HuH-7 (cell line): ENCODE measurements around the gene BCAP31.

Experiments
- DNase-seq: peaks from one replicate; pipeline ENCODE4 v3.0.0; 2011; ENCODE audit warnings: low spot score

Gene BCAP31

DNA sequence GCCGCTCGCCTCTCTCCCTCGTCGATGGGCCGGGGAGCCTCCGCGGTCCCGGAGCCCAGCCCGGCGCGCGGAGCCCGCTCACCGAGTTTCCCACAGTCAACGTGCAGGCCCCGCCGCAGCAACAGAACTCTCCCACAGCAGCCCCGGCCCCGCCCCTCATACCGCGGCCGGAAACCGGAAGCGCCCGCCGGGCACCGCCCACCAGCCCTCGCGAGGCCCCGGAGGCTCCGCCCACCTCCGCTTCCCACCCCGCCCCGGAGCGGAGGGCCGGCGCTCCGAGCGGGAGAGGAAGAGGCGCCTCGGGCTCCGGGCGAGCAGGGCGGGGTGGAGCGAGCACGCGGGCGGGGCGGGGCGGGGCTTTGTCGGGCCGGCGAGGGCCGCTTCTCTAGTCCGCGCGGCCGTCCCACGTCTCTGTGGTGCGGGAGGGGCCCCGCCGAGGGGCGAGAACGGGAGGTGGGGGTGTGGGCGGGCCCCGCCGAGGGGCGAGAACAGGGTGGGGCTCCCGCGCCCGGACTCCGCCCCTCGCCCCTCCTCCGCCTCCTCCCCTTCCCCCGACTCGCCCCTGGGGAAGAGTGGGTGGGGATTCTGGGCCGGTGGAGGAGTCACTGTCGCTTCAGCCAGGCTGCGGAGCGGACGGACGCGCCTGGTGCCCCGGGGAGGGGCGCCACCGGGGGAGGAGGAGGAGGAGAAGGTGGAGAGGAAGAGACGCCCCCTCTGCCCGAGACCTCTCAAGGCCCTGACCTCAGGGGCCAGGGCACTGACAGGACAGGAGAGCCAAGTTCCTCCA lies at the start of gene BCAP31, which contains the start of gene ABCD1:
Gene BCAP31 (minus strand): TSS at position 136 of the 787 bp plus-strand sequence. CDS start 1,143 bp downstream, outside the sequence.
Gene ABCD1 (plus strand): TSS at position 605 of the 787 bp plus-strand sequence. CDS start 411 bp downstream, outside the sequence.
- peak; percentile 94 for DNase-seq

DNA sequence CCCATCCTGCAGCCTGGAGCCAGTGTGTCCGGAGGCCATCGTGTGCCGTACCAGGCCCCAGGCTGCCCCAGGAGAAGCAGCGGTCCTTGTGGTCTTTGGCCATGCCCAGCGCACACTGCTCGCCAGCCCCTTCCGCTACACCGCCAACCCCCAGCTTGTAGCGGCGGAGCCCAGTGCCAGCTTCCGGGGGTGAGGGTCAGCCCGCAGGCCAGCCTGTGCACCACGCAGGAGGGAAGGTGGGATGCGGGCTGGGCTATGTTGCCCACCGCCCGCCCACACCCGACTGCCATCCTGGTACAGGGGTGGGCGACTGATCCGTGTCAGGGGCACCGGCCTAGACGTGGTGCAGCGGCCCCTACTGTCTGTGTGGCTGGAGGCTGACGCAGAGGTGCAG lies 49.0 kb upstream of the BCAP31 start:
- DNase-seq = no peak

DNA sequence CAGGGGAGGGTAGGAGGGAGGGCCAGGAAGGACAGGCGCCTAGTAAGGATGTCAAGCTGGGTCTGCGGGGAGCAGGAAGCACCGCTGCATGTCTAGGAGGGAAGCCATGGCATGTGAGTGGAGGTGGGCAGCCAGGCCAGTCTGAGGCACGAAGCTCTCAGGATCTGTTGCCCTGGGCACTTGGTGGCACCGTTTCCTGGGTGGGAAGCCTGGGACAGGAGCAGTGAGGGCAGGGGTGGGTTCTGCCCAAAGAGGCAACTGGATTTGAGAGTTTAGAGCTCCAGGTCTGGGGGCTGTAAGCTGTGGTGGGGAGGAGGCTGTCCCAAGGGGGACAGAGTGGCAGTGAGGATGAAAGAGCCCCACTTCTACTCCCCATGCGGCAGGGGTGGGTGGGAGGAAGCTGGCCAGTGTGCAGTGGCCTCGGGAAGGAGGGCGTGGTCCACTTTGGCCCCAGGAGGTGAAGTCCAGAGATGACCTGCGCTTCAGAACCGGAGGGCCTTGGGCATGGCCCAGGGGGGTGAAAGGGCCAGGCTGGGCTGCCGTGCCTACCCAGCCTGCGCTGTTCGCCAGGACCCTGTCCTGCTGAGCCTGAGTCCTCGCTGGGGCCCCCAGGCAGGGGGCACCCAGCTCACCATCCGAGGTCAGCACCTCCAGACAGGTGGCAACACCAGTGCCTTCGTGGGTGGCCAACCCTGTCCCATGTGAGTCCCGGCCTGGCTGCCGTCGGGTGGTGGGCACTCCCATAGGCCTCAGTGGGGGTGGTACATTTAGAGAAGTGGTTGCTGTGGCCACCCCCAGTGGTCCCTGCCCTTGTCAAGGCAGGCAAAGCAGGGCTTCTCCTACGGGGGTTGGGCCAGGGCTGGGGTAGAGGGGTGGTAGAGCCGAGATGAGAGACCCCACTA lies 48.4 kb upstream of the BCAP31 start:
- no peak for DNase-seq

DNA sequence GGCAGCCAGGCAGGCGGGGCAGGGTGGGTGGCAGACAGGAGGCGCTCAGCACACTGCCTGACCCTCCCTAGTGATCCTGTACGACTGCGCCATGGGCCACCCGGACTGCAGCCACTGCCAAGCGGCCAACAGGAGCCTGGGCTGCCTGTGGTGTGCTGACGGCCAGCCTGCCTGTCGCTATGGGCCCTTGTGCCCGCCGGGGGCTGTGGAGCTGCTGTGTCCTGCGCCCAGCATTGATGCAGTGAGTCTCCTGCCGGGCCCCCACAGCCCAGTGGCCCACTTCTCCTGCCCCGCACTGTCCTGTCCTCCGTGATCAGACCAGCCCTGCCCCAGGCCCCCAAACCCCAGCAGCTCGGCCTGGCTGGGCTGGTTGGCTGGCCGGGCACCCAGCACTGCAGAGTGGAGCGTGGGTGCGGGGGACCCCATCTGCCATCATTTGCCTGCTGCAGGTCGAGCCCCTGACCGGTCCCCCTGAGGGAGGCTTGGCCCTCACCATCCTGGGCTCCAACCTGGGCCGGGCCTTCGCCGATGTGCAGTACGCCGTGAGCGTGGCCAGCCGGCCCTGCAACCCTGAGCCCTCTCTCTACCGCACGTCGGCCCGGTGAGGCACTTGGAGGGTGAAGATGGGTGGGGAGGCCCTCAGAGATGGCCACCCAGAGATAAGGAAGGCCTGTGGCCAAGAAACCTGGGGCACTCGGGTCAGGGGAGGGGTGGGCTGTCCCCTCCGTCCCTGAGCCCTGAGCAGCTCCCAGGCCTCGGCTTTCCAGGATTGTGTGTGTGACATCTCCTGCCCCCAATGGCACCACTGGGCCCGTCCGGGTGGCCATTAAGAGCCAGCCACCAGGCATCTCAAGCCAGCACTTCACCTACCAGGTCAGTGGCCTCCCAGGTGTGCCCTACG lies 47.5 kb upstream of the BCAP31 start:
- DNase-seq = no peak

DNA sequence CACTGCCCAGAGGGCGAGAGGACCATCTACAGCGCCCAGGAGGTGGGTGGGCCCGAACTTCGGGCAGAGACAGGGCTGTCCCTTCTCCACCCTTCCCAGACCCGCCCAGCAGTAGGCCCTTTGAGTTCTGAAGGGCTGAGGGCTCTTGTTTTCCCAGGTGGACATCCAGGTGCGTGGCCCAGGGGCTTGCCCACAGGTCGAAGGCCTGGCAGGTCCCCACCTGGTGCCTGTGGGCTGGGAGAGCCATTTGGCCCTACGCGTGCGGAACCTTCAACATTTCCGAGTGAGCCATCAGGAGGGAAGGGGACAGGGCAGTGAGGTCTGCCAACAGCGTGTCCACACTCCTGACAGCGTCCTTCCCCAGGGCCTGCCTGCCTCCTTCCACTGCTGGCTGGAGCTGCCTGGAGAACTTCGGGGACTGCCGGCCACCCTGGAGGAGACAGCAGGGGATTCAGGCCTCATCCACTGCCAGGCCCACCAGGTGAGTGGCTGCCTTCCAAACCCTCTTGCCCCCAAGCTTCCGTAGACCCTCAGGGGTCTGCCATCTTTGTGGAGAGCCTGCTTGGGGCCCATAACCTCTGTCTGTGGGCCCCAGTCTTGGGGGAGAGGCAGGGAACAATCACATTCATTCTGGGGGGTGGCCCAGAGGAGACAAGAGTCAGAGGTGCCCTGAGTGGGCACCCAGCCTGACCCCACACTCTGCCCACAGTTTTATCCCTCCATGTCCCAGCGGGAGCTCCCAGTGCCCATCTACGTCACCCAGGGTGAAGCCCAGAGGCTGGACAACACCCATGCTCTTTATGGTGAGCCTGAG lies 46.6 kb upstream of the BCAP31 start:
- DNase-seq = no peak

DNA sequence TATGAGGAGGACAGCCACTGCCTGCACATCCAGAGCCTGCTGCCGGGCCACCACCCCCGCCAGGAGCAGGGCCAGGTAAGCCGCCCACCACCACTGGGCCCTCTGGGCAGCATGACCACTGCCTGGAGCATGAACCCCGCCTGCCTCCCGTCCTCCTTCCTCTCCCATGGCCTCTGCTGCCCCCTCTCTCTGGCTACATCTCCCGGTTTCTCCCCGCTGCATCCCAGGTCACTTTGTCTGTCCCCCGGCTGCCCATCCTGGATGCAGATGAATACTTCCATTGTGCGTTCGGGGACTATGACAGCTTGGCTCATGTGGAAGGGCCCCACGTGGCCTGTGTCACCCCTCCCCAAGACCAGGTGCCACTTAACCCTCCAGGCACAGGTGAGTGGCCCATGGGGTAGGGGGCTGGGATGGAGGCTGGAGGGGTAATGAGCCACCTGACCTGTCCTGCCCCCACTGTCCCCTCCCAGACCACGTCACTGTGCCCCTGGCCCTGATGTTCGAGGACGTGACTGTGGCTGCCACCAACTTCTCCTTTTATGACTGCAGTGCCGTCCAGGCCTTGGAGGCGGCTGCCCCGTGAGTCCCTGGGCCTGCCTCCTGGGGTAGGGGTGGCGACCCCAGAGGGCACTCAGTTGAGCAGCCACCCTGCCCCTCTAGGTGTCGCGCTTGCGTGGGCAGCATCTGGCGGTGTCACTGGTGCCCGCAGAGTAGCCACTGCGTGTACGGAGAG lies 45.8 kb upstream of the BCAP31 start:
- DNase-seq = no peak

DNA sequence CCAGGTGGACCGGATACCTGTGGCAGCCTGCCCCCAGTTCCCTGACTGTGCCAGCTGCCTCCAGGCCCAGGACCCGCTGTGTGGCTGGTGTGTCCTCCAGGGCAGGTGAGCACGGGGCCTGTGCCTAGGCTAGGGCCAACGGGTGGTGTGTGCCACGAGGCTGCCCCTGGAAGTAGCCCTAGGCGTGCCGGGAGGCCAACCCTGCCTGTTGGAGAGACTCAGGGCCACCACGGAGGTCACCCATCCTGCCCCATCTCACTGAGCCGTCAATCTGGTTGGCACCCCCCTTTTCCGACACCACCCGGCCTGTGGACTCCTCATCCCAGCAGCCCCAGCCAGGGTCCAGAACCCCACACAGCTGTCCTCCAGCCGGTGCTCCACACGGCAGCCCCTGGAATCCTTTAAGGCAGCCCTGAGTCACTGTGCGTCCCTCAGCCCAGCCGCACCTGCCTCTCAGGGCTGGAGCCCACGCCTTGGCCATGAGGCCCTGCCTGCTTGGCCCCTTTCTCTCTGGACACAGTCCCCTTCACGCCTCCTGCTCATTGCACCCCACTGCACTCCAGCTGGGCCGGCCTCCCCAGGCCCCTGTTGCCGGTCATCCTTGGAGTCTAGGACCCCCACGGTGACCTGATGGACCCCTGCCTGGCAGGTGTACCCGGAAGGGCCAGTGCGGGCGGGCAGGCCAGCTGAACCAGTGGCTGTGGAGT lies 45.1 kb upstream of the BCAP31 start:
- DNase-seq = no peak

DNA sequence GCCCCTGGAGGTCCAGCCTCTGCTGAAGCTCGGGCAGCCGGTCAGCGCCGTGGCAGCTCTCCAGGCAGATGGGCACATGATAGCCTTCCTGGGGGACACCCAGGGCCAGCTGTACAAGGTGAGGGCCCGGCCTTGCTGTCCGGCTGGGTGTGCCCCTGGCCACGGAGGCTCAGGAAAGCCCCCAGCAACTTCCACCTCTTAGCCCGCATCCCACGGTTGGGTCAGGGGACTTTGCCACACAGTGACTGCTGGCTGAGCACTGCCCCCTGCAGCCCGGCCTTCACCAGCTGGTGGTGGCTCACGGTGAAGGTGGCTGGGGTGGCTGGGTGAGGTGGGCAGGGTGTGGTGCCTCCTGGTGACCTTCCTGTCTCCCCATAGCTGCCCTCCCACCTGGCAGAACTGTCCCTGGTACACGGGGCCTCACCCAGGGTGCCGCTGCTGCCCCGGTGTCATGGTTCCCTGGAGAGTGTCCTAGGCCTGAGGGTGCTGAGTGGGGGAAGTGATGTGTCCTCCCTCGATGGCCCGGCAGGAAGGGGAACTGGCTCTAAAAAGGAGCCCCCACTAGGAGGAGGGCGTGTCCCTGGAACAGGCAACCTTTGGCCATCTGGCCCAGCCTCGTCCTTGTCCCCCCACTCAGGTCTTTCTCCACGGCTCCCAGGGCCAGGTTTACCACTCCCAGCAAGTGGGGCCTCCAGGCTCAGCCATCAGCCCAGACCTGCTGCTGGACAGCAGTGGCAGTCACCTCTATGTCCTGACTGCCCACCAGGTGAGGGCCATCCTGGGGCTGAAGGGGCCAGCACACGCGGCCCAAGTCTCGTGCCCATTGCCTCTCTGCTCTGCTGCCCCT lies 44.3 kb upstream of the BCAP31 start:
- DNase-seq = no peak

DNA sequence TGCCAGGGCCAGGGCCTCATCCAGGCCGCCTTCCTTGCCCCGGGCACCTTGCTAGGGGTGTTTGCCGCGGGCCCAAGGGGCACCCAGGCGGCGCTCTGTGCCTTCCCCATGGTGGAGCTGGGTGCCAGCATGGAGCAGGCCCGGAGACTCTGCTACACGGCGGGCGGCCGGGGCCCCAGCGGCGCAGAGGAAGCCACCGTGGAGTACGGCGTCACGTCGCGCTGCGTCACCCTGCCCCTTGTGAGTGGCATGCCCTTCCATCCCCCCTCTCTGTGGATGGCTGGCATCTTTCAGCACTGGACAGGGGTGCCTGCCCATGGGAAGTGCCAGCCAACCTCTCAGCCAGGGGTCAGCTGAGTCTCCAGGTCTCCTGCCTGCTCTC lies 43.5 kb upstream of the BCAP31 start:
- DNase-seq = no peak

DNA sequence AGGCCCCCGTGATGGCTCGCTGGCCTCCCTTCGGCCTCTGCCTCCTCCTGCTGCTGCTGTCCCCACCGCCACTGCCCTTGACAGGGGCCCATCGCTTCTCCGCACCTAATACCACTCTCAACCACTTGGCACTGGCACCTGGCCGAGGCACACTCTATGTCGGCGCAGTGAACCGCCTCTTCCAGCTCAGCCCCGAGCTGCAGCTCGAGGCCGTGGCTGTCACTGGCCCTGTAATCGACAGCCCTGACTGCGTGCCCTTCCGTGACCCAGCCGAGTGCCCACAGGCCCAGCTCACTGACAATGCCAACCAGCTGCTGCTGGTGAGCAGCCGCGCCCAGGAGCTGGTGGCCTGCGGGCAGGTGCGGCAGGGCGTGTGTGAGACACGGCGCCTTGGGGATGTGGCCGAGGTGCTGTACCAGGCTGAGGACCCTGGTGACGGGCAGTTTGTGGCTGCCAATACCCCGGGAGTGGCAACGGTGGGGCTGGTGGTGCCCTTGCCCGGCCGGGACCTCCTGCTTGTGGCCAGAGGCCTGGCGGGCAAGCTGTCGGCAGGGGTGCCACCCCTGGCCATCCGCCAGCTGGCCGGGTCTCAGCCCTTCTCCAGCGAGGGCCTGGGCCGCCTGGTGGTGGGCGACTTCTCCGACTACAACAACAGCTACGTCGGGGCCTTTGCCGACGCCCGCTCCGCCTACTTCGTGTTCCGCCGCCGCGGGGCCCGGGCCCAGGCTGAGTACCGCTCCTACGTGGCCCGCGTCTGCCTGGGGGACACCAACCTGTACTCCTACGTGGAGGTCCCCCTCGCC lies 42.9 kb upstream of the BCAP31 start:
- DNase-seq = no peak

DNA sequence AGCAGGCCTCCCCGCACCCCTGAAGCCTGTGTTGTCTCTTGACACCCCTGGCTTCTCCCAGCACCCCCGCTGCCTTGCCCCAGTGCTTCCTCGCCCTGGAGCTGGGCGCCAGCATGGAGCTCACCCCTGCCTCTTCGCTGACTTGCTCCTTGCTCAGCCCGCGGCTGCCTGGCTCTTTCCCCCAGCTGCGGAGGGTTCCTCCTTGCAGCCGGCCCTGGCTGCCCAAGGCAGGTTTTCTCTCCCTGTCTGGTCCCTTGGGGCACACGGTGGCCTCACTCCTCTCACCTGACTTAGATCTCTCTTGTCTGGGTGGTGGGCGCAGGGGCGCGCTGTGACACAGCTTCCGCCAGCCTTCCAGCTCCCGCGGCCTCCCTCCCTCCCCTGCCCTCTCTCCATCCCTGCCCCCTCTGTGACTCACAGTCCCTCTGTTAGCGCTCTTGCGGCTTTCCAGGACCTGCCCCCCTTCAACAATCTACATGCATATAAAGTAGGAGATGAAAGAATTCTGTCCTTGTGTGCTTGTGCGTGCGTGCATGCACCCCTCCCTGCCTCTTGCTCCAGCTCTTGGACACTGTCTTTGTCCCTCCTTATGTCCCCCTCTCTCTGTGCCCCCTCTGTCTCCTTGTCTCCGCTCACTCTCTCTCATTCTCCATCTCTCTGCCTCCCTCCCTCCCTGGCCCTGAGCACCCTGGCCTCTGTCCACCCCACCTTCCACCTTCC lies 42.1 kb upstream of the BCAP31 start:
- DNase-seq = peak; percentile 7

DNA sequence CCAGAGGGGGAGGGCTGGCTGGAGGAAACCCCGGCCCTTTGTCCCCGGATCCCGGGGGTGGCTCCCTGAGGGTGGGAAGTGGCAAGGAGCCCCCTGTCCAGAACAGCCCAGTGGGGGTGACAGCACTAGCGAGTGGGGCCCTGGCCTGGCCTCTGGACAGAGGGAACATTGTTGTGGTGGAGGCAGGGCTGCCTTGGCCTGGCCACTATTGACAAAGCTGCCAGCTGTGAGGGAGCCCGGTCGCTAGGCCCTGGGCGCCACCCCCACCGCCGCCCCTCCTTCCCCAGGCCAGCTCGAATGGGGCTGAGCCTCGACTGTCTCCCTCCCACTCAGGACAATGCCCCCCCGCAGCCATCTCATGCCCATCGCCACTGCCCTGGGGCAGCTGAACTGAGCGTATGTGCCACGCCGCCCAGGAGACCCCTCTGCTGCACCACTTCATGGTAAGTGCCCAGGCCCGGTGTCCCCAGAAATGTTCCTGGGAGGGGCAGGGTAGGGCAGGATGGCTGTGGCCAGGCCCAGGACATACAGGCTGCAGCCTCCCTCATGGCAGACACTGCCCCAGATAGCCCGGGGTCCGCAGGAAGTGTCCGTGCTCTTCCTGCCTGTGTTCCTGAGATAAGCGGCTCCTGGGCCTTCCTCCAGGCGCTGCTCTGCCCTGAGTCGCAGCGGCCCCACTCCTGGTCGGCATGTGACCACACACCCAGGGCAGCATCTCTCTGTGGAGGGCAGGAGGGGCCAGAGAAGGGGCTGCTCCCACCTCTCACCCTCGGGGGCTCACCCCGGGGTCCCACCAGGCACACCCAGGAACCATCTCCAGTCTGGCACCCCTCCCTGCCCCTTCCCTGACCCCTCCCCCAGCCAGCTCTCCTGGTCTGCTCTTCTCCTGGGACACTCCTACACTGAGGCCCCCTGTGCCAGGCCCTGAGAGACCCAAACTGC lies 41.2 kb upstream of the BCAP31 start:
- no peak for DNase-seq

DNA sequence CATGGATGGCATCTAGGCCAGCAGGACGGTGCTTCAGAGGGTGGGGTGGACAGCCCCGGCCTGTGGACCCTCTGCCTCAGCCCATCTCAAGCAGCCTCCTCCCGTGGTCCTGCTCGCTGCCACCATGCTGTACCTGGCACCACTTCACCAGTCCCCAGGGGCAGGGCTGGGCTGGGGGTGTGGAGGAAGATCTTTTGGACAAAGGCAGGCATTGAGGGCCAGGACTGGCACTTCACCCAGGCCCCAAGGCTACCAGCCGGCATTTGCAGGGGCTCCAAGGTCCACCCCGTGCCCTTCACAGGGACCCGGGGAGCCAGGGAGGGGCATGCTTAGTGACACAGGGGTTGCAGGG lies 40.6 kb upstream of the BCAP31 start:
- DNase-seq = no peak

DNA sequence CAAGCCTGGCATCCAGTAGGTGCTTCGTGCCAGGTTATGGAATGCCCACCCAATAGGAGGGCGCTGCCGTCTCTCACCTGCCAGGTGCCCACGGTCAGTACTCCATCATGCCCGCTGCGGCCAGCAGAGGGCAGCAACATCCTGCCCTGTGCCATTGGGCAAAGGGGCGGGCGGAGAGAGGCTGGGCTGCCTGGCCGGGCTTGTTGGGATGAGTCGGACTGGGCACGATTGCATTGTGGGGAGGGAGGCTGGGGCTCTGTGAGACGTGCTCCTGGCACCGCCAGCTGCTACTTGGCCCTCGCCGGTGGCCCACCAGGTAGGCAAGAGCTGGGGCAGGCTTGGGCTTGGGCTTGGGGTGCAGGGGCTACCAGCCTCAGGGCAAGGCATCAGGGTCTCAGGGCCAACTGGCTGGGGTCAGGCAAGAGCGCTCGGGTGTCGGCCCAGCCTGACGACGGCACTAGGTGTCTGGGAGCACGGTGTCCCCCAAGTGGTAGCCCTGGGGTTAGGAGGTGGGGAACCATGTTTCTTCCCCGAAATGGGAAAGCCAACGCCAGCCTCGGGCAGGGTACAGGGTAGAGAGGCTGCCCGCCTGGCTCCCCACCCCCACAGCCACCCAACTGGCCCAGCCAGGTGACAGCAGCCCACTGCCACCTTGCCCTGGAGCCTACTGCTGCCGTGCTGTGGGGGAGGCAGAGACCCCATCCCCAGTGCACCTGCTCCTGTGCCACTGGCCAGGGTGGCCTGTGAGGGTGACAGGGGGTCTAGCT lies 40.0 kb upstream of the BCAP31 start, which contains the start of gene PLXNB3:
Gene PLXNB3 (plus strand): TSS at position 261 of the 767 bp plus-strand sequence. CDS start 1,287 bp downstream, outside the sequence.
- peak; percentile 73 for DNase-seq

DNA sequence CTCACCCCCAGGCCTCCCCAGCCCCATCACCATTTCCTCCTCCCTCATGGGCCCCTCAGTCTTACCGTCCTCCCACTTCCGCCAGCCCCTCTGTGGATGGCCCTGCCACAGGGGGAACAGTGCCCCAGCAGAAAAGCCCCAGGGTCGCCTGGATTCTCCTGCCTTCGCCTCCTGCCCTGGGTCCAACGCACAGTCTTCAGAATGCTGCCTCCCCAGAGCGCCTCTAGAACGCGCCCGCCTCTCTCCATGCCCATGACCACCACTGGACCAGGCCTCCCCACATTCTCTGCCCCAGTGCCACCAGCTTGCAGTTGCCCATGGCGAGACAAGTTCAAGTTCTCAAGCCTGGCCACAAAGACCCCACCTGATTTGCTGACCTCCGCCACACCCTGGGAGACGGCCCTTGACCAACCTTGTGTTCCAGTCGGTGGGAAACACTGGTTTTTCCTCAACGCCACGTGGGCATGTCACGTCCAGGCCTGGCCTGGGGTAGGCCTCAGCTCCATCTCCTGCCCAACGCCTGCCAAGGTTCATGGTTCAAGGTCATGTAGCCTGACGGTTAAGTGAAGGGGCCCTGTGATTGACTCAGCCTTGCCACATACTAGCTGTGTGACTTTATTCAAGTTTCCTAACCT lies 39.2 kb upstream of the BCAP31 start:
- DNase-seq = no peak
